DMS79 (cell line): Measurements from ENCODE around the gene EPB41L1.

Experiments
- DNase-seq: peaks from one replicate; lab custom pipeline; 2025; lab: John Stamatoyannopoulos, UW

The EPB41L1 gene

GRCh38 chr20:36193977-36194712 lies 39.6 kb downstream of the EPB41L1 start:
- DNase-seq = no peak

DNA sequence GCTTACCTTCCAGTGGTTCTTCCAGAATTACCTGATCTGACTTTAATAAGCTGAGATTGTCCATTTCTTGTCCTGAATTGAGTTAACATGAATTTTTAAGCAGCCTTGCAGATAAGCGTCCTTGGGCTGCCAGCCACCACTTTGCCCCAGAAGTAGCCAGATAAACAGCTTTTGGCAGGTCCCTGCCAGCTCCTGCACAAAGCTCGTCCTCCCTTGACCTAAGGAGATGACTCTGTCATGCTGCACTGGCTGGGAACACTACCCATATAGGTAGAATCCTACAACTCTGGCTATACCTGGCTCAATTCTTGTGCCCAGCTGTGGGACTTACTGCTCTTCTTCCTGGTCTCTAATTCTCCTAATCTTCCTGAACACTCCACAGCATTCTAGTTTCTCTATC lies 42.1 kb downstream of the EPB41L1 start:
- DNase-seq = no peak

GRCh38 chr20:36197271-36197670 lies 42.7 kb downstream of the EPB41L1 start:
- no peak for DNase-seq

- DNase-seq = peak; percentile 24
Measured at GRCh38 chr20:36199345-36200257, 45.1 kb downstream of the EPB41L1 start.

DNA sequence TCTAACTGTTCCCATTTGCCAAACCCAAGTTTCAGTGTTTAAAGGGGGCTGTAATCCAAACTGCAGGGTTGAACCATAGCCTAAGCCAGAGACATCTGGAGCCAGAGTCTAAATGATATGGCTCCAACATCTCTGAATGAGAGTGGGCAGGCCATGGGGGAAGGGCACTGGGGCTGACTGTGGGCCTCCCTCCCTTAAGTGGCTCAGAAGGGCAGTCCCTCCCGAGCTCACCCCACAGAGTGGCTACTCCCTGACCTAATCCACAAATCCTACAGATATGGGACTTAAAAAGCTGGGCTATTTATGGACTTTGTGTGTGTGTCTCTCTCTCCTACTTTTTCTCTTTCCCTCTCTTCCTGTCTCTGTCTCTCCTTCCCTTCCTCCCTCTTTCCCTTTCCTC lies 45.9 kb downstream of the EPB41L1 start:
- DNase-seq = no peak

DNA sequence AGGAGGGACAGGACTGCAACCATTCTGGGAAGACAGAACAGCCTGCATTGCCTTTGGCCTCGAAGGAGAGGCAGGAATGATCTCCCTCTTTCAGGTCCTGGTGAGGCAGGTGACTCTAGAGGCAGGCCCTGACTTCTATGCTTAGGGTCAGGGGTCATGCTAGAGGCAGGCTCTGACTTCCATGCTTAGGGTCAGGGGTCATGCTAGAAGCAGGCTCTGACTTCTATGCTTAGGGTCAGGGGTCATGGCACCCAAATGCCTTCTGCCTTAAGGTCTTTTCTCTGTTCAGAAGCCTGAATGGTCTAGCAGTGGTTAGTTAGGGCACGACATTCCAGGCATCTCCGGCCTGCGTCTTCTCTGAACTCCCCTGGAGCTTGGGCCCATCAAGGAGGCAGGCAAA lies 46.7 kb downstream of the EPB41L1 start:
- DNase-seq = no peak

GRCh38 chr20:36202891-36203338 lies 48.4 kb downstream of the EPB41L1 start:
- DNase-seq = peak; percentile 20

DNA sequence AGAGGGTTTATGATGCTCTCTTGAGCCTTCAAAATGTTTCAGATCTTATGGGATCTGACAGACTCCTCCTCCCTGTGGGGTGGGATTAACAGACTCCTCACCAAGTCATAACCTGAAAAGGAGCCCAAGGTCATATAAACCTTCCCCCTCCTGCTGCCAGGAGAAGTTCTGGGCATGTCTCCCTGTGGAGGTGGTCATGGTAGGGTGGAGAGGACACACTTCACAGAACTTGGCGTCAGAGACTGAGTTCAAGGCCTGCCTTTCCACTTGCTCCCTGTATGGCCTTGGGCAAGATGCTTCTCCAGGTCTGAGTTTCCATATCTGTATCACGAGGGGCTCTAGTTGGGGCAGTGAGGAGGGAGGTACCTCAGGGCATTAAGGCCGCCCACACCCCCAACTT lies 49.3 kb downstream of the EPB41L1 start:
- DNase-seq = no peak

DNA sequence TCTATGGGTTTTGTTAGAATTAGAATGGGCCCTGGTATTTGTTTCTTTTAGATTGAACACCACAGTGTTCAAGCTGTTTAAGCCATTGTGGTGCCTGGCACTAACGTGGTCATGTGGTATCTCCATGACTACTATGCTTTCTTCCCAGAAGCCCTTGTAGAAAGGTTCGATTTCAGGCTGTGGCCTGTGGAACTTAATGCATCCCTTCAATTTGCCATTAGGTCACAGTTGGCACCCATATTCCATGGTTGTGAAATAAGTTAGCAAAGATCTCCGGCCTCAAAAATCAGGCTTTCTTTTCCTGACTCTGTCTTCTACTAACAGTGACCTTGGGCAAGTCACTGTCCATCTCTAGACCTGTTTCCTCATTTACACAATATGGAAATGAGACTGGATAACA lies 50.5 kb downstream of the EPB41L1 start:
- no peak for DNase-seq

DNA sequence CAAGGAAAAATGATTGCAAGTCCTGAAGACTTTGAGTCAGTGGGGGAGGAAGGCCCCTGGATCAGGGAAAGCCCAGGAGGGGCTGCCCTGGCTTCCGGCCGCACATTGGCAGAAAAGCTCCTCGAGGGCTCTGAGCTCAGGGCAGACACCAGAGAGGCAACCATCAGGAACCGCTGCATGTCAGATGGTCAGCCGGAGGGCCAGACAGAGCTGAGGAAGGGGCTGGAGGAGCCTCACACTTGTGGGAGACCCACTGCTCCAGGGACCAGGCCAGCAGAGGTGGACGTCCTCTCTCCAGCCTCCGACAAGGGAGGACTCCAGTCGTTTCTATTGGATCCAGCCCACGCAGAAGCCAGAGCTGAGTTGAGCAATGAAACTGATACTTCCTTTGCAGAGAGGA lies 51.5 kb downstream of the EPB41L1 start:
- DNase-seq = no peak

- DNase-seq = no peak
Measured at GRCh38 chr20:36206641-36207040, 52.1 kb downstream of the EPB41L1 start.

GRCh38 chr20:36207602-36208001 lies 53.1 kb downstream of the EPB41L1 start:
- DNase-seq = no peak

GRCh38 chr20:36208257-36208656 lies 53.7 kb downstream of the EPB41L1 start:
- DNase-seq = no peak

DNA sequence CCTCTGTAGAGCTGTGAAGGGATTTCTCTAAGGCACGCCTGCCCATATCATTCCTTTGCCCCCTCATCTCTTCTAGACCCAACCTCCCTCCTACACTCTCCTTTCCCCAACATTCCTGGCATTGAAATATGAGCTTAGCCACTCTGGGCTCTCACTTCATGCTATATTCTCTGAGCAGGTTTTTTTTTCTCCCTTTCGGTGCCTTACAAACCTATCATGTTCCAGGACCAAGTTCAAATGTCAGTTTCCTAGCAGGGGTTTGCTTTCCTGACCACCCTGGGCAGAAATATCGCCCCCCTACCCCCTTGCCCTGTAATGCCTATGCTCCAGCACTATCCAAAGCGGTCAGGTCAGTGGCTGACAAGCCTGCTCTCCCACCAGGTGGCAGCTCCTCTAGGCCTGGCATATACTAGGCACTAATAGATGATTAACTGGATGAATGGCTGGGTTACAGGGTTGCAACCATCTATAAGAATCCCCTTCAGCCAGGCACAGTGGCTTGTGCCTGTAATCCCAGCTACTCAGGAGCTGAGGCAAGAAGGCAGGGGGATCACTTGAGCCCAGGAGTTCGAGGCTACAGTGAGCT lies 56.0 kb downstream of the EPB41L1 start:
- no peak for DNase-seq

GRCh38 chr20:36213362-36213761 lies 58.8 kb downstream of the EPB41L1 start:
- no peak for DNase-seq

GRCh38 chr20:36214684-36215256 lies 60.2 kb downstream of the EPB41L1 start:
- DNase-seq = no peak

DNA sequence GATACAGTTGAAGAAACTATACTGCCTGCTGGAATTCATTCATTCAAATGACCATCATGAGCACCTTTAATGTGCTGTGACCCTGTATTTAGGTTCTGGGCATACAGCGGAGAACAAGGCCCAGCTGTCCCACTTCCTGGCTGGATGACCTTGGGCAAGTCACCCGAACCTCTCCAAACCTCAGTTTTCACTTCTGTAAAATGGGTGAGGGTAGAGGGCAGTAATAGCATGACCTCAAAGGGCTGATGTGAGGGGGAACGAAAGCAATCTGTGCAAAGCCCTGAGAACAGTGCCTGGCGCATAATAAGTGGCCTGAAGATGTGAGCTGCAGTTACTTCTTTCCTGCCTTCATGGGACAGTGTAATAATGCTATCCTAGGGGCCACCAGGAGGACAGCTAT lies 61.2 kb downstream of the EPB41L1 start:
- no peak for DNase-seq

GRCh38 chr20:36216314-36217025 lies 61.9 kb downstream of the EPB41L1 start:
- DNase-seq = no peak

DNA sequence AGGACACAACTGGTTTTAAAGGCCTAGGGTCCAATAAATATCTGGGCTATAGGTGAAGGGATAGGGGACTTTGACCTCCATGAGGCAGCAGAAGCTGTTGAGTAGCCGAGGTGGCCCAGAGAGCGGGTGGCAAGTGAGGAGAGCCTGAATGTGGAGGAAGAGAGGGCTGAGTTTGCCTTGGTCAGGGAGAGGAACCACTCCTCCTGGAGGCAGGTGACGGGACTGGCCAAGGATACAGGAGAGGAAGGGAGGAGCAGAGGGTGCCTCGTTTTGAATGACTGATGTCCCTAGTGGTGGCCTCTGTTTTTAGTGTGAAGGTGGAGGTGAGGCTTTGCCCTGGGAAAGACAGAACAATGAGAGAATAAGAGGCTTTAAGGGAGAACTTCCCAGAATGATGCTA lies 62.7 kb downstream of the EPB41L1 start:
- no peak for DNase-seq

DNA sequence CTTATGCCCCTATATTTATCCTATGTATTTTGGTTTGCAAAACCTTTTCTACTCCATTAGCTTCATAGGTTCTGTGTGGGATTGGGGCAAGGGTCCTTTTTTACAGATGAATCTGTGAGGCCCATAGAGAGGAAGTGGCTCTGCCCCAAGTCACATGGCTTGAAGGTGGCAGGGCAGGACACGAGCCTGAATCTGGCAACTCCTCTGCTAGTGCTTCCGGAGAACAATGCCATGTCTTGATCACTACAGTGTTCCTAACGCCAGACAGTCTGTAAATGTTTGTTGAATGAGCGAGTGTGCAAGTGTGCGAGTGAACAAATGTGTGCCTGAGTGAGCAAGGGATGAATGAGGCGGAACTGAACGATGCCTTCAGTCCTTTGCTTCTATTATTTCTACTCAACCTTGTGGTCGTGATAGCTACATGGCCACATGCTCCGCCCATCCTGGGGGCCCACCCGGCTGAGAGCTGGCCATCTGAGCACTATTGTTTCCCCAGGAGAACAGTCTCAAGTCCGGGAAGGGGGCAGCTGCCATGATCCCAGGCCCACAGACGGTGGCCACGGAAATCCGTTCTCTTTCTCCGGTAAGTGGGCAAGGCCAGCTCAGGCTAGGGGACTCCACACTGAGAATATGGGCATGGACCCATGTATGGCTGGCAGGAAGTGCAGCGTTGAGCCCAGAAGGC lies 64.0 kb downstream of the EPB41L1 start:
- DNase-seq = no peak

- no peak for DNase-seq
Measured at GRCh38 chr20:36219671-36220220, 65.2 kb downstream of the EPB41L1 start.
